HG03064 (cell line): ENCODE measurements around the gene ADAMTS1.
"Not testable (repeated sequence)": the region's sequence is repeated elsewhere in the genome, so short reads cannot be mapped to it uniquely, and the experiment has no call there.

Experiments
- ATAC-seq: cut with Tn5 transposase; IDR thresholded peaks from one replicate; pipeline ENCODE4 v1.9.1; 2021; ENCODE audit warnings: low read depth; ENCODE audit not compliant: unreplicated experiment

The ADAMTS1 gene

GRCh38 chr21:26845066-26845758 is at the start of gene ADAMTS1:
TSS of gene ADAMTS1 (minus strand) at chr21:26845409. CDS start at chr21:26844954, 455 bp downstream.
- no peak for ATAC-seq

DNA sequence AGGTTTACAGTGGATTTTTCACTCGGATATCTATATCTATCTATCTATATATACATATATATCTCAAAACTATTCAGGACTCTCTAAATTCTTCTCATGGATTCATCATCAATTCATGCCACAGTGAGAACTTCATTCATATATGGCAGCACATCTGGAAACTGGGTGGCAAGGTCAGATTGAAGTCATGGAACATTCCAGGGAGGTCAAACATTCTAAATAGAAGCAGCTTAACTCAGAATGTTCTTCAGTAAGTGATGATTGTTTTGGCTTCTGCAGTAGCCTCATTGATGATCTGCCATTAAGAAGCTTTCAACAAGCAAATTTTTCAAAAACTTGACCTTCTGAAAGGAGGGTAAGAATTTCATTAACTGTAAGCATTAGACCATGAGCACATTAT is 46.9 kb upstream of the ADAMTS1 start:
- no peak for ATAC-seq

GRCh38 chr21:26888931-26889330 is 43.7 kb upstream of the ADAMTS1 start:
- no peak for ATAC-seq

GRCh38 chr21:26888256-26888655 is 43.0 kb upstream of the ADAMTS1 start:
- no peak for ATAC-seq

- ATAC-seq: no peak
These were observed 42.0 kb upstream of the ADAMTS1 start for GRCh38 chr21:26887251-26887650.

DNA sequence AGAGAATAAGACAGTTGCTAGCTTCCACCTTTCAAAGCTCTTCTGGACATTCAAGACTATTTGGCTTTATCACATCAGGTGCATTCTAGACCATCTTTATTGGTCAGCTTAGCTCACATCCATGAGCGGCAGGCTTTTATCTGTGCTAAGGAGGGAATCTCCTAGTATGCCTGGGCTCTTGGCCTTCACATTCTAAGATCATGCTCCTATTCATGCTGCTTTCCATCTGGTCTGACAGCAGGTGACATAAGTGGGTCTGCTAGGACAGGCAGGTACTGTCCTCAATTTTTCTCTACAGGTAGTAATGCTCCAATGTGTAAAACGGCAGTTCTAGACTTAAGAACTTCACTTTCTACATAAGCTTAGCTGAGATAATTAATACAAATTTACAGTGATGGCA is 39.2 kb upstream of the ADAMTS1 start:
- no peak for ATAC-seq

DNA sequence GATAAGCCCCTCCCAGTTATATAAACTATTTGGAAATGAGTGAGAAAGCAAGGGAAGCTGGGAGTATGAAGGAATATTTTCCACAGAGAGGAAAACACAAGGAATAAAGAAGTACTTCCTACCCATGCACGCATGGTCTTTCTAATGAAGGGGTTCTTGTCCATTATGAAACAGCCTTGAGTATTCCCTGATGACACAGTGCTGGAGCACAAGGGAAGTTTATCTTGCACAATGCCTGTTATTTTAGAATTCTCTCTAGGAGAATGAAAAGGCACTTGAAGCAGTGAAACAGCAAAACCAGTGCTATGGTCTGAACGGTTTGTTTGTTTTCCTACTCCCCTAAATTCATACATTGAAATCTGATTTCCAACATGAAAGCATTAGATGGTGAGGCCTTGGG is 38.6 kb upstream of the ADAMTS1 start:
- ATAC-seq: no peak

DNA sequence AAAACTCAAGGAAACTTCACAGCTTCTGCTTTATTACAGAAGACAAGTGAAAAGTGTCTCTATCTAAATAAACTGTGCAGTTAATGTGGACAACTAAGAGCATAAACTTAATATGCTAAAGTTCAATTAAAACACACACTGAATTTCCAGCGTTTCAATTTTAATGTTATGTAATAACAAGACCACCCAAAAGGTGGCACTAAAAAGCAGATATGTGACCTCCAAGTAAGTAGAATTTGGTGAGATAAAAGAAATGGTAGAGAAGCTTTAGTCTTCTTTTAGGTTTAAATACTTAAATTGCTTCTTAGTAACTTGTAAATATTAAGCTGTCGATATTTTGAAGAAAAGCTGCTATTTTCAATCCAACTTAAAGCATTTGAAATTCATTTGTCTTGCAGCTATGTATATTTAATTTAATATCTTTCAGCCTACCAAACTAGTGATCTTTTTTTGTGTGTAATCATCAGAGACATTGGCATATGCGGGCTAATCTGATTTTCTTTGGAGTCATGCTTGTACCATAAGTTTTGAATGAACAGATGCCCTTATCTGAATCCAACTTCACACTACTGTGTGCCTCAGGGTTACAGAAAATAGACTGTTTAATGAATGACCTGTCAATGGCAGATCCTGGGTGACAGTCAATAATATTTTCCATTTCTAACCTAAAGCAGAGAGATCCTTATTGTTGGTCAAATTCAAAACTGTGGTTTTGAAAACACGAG is 36.5 kb upstream of the ADAMTS1 start:
- no peak for ATAC-seq

GRCh38 chr21:26877018-26877417 is 31.8 kb upstream of the ADAMTS1 start:
- ATAC-seq: no peak

GRCh38 chr21:26874347-26874746 is 29.1 kb upstream of the ADAMTS1 start:
- no peak for ATAC-seq

DNA sequence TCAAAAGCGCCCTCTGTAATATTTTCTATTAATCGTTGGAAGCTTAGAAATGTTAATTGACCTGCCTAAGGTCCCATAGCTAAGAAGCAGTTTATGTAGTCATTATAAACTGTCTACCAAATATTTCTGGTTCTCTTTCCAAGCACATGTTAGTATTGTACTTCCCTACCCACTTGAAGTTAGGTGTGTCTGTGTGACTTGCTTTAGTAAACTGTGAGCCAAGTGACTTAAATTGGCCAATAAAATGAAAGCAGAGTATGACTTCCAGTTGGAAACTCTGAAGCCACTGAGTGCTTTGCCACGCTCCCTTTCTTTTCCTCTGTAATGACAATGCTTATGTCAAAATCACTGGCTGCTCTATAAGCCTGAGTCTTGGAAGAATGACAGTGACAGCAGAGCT is 20.6 kb upstream of the ADAMTS1 start:
- ATAC-seq: no peak

DNA sequence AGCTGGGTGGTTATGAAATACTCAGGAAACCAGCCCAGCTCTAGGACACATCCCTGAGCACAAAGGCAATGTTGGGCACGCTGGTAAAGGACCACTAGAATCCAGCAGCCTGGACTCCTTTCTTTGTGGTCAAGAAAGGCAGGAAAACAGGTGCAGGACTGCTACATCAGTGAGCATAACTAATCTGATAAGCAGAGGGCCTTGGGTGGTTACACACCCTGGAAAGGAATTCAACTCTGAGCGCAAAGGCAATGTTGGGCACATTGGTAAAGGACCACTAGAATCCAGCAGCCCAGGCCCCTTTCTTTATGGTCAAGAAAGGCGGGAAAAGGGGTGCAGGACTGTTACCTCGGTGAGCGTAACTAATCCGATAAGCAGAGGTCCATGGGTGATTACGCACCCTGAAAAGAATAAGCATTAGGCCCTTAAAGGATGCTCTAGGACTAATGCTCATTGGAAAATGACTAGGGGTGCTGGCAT is 11.7 kb upstream of the ADAMTS1 start:
- not testable (repeated sequence) for ATAC-seq

DNA sequence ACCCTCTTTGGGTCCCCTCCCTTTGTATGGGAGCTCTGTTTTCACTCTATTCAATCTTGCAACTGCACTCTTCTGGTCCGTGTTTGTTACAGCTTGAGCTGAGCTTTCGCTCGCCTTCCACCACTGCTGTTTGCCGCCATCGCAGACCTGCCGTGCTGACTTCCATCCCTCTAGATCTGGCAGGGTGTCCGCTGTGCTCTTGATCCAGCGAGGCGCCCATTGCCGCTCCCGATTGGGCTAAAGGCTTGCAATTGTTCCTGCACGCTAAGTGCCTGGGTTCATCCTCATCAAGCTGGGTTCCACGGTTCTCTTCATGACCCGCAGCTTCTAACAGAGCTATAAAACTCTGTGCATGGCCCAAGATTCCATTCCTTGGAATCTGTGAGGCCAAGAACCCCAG is 9.5 kb upstream of the ADAMTS1 start:
- not testable (repeated sequence) for ATAC-seq

DNA sequence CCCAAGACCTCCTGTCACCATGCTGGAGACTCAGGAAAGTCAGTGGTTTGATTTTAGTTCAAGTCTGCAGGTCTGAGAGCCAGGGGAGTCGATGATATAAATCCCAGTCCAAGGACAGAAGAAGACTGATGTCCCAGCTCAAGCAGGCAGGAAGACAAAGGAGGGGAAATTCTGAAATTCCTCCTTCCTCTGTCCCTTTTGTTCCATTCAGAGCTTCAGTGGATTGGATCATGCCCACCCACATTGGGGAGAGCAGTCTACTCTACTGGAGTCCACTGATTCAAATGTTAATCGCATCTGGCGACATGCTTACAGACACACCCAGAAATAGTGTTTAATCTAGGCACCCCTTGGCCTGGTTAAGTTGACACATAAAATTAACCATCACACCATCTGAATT is 7.2 kb upstream of the ADAMTS1 start:
- ATAC-seq: no peak

GRCh38 chr21:26851109-26851944 is 6.1 kb upstream of the ADAMTS1 start:
- ATAC-seq: no peak

GRCh38 chr21:26850116-26850643 is 5.0 kb upstream of the ADAMTS1 start:
- no peak for ATAC-seq

DNA sequence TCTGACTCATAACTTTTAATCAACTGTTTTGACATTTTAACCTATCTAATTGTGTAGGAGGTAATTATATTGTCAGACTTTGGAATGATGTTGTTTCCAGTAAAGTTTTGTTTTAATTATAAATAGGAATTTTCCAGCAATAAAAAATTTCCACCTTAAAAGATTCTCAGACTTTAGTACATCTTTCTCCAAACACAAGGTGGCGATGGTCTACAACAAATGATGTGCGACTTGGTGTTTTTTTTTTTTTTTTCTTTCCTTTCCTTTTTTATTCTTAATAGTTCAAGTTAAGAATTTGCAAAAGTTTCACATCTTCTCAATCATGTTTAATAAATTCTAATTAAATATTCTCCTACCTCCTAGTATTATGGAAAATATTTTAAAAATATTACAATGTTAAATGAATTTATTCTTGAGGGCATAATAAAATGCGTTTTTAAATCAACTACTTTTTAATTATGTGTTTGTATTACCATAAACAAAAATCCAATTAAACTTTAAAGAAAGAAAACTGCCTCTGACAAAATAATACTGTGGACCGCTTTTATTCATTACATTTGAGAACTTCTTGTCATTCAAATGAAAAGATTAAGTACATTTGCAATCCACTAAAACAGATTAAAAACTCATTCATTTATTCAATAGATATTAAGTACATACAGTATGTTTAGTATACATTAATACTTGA is 4.4 kb upstream of the ADAMTS1 start:
- no peak for ATAC-seq

DNA sequence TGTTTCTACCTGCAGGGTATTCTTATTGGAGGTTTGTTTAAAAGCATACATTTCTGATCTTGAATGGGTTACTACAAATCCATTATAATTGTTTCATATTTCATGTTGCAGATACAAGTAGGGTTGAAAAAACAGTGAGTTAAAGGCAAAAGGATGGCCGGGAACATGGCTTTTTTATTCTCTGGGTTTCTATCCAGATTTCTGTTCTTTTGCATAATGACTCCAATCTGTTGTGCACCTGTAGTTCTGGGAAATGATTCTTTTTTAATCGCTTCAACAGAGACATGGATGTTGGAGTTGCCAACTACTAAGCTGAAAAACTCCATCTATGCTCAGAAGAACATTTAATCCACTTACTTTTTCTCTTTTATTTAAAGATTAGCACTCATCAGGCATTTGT is 2.7 kb upstream of the ADAMTS1 start:
- ATAC-seq: no peak

DNA sequence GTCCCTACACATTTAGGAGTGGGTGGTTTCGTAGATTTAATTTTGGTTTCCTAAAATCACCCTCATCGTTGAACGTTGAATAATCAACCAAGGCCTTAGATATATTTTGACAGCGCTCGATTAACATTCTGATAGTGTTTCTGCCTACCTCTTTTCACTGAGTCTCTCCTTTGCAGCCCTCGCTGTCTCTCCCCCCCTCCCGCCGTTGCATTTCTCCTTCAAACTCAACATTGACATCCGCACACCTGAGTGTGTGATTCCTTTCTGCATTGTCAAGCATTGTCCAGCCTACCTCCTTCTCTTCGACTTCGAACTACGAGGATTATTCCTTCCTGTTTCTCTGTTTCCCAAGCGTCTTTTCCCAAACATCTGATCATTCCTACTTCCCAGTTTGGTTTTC is 1.8 kb upstream of the ADAMTS1 start:
- ATAC-seq: no peak
